Gastrocnemius medialis (tissue), 4 donors: ENCODE measurements around the gene TCEAL6.

ENCODE experiments used
- CTCF ChIP-seq, 5 experiments: fragments of 450-650 bp in 3 of 5; fragments of 200-600 bp in 2 of 5; sonication (generic) in 2 of 5; IDR thresholded peaks in 4 of 5; conservative IDR thresholded peaks in 1 of 5; 1 replicate in 4 of 5; 2 replicates in 1 of 5; pipeline ENCODE4 v1.5.1; 2016 to 2019; ENCODE audit warnings: antibody characterized with exemption in 5 of 5, mild to moderate bottlenecking in 3 of 5, moderate library complexity in 3 of 5
- POLR2A ChIP-seq, 2 donors: fragments of 450-650 bp; IDR thresholded peaks; one replicate each; pipeline ENCODE4 v1.6.1; 2017; ENCODE audit warnings: antibody characterized with exemption in 2 of 2, mild to moderate bottlenecking in 2 of 2, moderate library complexity in 2 of 2

GRCh38 chrX:102126863-102127262 lies 15.4 kb downstream of the TCEAL6 start:
- TF ChIP-seq CTCF (IDR thresholded peaks at IDR 0.05 in 4 of 5, conservative IDR thresholded peaks at IDR 0.05 in 1 of 5) (no peak), POLR2A (IDR thresholded peaks at IDR 0.05) (no peak)
